Calu3 (cell line): ENCODE results near the gene OPRM1. TPM values are rescaled to one million over a fixed set of nuclear protein-coding genes. Genes with fewer than 3 reads are reported as not detected.

Source experiments
- BruUV-seq: library from RNA; stranded (reverse); fragments of 400-500 nt; replicated peaks from 2 replicates; lab custom pipeline; 2021; lab: Mats Ljungman, UMichigan
- CTCF ChIA-PET: fragments of 300-600 bp; sonication (Branson Sonifier 250); formaldehyde crosslinking; loops from one replicate; lab custom pipeline; 2022; ENCODE audit warnings: antibody characterized with exemption; lab: Charles Lee
- DNase-seq: peaks from one replicate; pipeline ENCODE4 v3.0.0; 2022
- H3K27ac Mint-ChIP-seq: one replicate; pipeline ENCODE4 v1.8.0; 2022; ENCODE audit warnings: mixed read lengths; ENCODE audit not compliant: unreplicated experiment
- H3K27me3 Mint-ChIP-seq: one replicate; pipeline ENCODE4 v1.8.0; 2022; ENCODE audit warnings: mixed read lengths; ENCODE audit not compliant: unreplicated experiment
- H3K36me3 Mint-ChIP-seq: one replicate; pipeline ENCODE4 v1.8.0; 2022; ENCODE audit warnings: mild to moderate bottlenecking, moderate library complexity, mixed read lengths; ENCODE audit not compliant: insufficient read depth, unreplicated experiment
- H3K4me1 Mint-ChIP-seq: one replicate; pipeline ENCODE4 v1.8.0; 2022; ENCODE audit warnings: mild to moderate bottlenecking, low read depth, mixed read lengths; ENCODE audit not compliant: unreplicated experiment
- H3K4me3 Mint-ChIP-seq: one replicate; pipeline ENCODE4 v1.8.0; 2022; ENCODE audit warnings: mild to moderate bottlenecking, low read depth, moderate library complexity, mixed read lengths; ENCODE audit not compliant: unreplicated experiment
- H3K9me3 Mint-ChIP-seq: one replicate; pipeline ENCODE4 v1.8.0; 2022; ENCODE audit warnings: low read depth, mixed read lengths; ENCODE audit not compliant: unreplicated experiment
- intact Hi-C: fragments of 100-400 bp; cut with micrococcal nuclease; formaldehyde crosslinking; loops from one replicate; pipeline ENCODE4 v1.10.0; 2022; ENCODE audit not compliant: unreplicated experiment
- total RNA-seq: library from RNA; stranded (reverse); gene quantifications from 2 replicates; pipeline ENCODE4 v1.2.3, GENCODE V29; 2022
- TF ChIP-seq, protein P1 (sequence below): fragments of 200-600 bp; IDR thresholded peaks from one replicate; pipeline ENCODE4 v1.8.0; 2022; ENCODE audit warnings: antibody characterized with exemption; ENCODE audit not compliant: unreplicated experiment

Gene OPRM1
- total RNA-seq, 1 experiment from 2014 or later = not detected

- no peak overlapping the region for H3K27ac Mint-ChIP-seq
- no peaks in the 10 kb centered on the region for H3K27me3 Mint-ChIP-seq
- no peak overlapping the region for H3K4me3 Mint-ChIP-seq
- BruUV-seq = no TSS peak
- CTCF ChIA-PET = no interaction called here
- no peaks in the 10 kb centered on the region for H3K9me3 Mint-ChIP-seq
- no peak for DNase-seq
- no peaks in the 10 kb centered on the region for H3K36me3 Mint-ChIP-seq
- TF ChIP-seq, protein P1, sequence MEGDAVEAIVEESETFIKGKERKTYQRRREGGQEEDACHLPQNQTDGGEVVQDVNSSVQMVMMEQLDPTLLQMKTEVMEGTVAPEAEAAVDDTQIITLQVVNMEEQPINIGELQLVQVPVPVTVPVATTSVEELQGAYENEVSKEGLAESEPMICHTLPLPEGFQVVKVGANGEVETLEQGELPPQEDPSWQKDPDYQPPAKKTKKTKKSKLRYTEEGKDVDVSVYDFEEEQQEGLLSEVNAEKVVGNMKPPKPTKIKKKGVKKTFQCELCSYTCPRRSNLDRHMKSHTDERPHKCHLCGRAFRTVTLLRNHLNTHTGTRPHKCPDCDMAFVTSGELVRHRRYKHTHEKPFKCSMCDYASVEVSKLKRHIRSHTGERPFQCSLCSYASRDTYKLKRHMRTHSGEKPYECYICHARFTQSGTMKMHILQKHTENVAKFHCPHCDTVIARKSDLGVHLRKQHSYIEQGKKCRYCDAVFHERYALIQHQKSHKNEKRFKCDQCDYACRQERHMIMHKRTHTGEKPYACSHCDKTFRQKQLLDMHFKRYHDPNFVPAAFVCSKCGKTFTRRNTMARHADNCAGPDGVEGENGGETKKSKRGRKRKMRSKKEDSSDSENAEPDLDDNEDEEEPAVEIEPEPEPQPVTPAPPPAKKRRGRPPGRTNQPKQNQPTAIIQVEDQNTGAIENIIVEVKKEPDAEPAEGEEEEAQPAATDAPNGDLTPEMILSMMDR = no peak
- H3K4me1 Mint-ChIP-seq = no peaks in the 10 kb centered on the region
- intact Hi-C loops = no loop called here
These were observed 41.8 kb upstream of the OPRM1 start for GRCh38 chr6:153997221-153997620.

DNA sequence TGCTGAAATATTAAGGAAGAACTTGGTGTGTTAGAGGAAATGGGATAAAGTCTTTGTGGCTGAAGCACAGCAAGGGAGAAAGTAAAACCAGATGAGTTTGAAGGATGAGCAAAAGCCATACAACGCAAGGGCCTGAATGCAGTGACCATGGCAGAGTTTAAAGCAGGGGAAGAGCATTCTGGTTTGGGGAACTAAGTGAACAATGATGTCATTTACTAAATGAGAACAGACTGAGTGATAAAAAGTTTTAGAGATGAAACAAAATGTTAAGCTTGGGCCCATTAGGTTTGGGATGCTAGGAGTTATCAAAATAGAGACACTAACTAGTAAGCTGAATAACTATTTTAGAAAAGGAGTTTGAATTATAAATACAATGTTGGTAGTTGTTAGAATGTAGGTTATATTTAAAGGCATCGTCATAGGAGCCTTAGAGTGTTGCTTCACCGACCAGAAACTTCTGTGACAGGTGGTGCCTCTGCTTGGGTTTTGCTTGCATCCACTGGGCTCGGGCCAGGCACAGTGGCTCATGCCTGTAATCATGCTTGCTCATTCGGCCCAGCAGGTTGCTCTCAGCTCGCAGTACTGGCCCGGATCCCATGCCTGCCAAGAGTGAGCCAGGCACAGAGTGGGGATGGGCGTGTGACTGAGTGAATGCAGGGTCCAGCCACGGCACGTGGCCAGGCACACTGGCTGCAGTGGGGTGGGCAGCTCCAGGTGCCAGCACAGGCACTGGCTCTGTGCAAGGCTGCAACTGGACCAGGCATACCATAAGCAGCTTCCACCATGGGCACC, 37.4 kb upstream of the OPRM1 start:
- intact Hi-C loops = no loop called here
- Mint-ChIP-seq H3K4me3 (no peak overlapping the region), H3K27me3 (no peaks in the 10 kb centered on the region), H3K4me1 (no peaks in the 10 kb centered on the region), H3K36me3 (no peaks in the 10 kb centered on the region), H3K27ac (no peak overlapping the region), H3K9me3 (peaks cover 2% of the 10 kb centered on the region)
- TF ChIP-seq, protein P1 = no peak
- BruUV-seq = no TSS peak
- no peak for DNase-seq
- CTCF ChIA-PET = no interaction called here

DNA sequence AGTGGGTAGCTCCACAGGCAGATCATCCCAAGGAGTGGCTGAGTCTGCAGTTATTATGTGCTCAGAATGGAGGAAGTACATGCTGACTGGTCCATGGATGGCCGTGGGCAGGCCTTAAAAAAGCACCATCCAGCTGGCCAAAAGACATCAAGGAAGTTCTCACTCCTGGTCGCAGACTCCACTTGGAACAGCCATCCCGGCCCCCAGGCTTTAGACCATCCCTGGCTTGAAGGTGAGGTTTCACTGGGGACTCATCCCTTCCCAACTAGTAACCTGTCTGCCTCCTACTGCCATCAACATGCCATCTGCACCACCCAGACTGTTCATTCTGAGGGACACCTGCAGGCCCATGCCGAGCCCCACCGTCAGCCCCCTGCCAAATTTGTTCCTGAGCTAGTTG, 36.1 kb upstream of the OPRM1 start:
- TF ChIP-seq, protein P1 = no peak
- no peak overlapping the region for H3K4me3 Mint-ChIP-seq
- intact Hi-C loops = no loop called here
- peaks cover 2% of the 10 kb centered on the region for H3K9me3 Mint-ChIP-seq
- DNase-seq = no peak
- H3K27ac Mint-ChIP-seq = no peak overlapping the region
- no peaks in the 10 kb centered on the region for H3K27me3 Mint-ChIP-seq
- H3K4me1 Mint-ChIP-seq = no peaks in the 10 kb centered on the region
- no peaks in the 10 kb centered on the region for H3K36me3 Mint-ChIP-seq
- BruUV-seq = no TSS peak
- CTCF ChIA-PET = no interaction called here

DNA sequence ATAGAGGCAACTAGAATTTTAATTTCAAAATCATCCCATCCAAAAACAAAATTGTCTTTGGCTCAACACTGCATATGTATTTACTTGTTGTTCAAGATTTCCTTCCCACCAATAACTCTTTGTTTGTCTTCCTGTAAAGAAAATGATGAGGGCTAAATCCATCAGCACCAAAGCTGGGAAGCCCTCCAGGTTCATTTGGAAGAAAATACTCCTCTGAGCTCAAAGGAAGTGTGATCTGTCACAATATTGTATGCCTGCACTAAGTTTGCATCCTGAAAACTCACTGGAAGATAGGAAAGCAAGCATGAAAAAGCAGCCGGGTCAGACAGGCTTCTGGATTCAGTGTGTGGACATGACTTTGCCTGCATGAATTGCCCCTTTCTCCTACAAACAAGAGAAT, 28.7 kb upstream of the OPRM1 start:
- Mint-ChIP-seq H3K4me1 (no peaks in the 10 kb centered on the region), H3K36me3 (no peaks in the 10 kb centered on the region), H3K9me3 (peaks cover 4% of the 10 kb centered on the region), H3K27ac (no peak overlapping the region), H3K4me3 (no peak overlapping the region), H3K27me3 (no peaks in the 10 kb centered on the region)
- DNase-seq = no peak
- BruUV-seq = no TSS peak
- TF ChIP-seq, protein P1 = no peak
- CTCF ChIA-PET = no interaction called here
- intact Hi-C loops = no loop called here
